ENCODE results near the gene YTHDC1.
"Not testable (repeated sequence)": the region's sequence is repeated elsewhere in the genome, so short reads cannot be mapped to it uniquely, and the experiment has no call there.

The YTHDC1 gene

GRCh38 chr4:68283714-68284113, 66.2 kb downstream of the YTHDC1 start:
- H3K79me2 ChIP-seq (ENCODE audit: insufficient read depth, low read depth): no peaks in the 10 kb centered on the region
- no peak for TF ChIP-seq CTCF (conservative IDR thresholded peaks at IDR 0.05; ENCODE audit: low read depth, low read length)
- no peak overlapping the region for H3K4me2 ChIP-seq

GRCh38 chr4:68283095-68283494, 66.8 kb downstream of the YTHDC1 start:
- H4K20me1 ChIP-seq (ENCODE audit: insufficient read depth): no peaks in the 10 kb centered on the region
- H3K4me2 ChIP-seq: no peak overlapping the region
- no peaks in the 10 kb centered on the region for H3K36me3 ChIP-seq (ENCODE audit: insufficient read depth)
- H3K4me3 ChIP-seq (IDR thresholded peaks at IDR 0.05; ENCODE audit: insufficient read depth, low read depth, low read length): no peak overlapping the region
- H3K9ac ChIP-seq: no peak overlapping the region
- no peak overlapping the region for H2AFZ ChIP-seq (ENCODE audit: low read depth)
- H3K79me2 ChIP-seq (ENCODE audit: insufficient read depth, low read depth): no peaks in the 10 kb centered on the region
- no peaks in the 10 kb centered on the region for H3K4me1 ChIP-seq (ENCODE audit: low read depth, poor library complexity, severe bottlenecking)
- no peak for TF ChIP-seq CTCF (conservative IDR thresholded peaks at IDR 0.05; ENCODE audit: low read depth, low read length)
- H3K27ac ChIP-seq: no peak overlapping the region
- H3K27me3 ChIP-seq (ENCODE audit: insufficient read depth, low read depth): no peaks in the 10 kb centered on the region

More at GRCh38 chr4:68283714-68284113, 66.2 kb downstream of the YTHDC1 start:
- H3K4me3 ChIP-seq (IDR thresholded peaks at IDR 0.05; ENCODE audit: insufficient read depth, low read depth, low read length): no peak overlapping the region
- H3K4me1 ChIP-seq (ENCODE audit: low read depth, poor library complexity, severe bottlenecking): no peaks in the 10 kb centered on the region
- H3K9ac ChIP-seq: no peak overlapping the region
- no peaks in the 10 kb centered on the region for H4K20me1 ChIP-seq (ENCODE audit: insufficient read depth)
- no peak overlapping the region for H2AFZ ChIP-seq (ENCODE audit: low read depth)
- no peaks in the 10 kb centered on the region for H3K27me3 ChIP-seq (ENCODE audit: insufficient read depth, low read depth)
- no peak overlapping the region for H3K27ac ChIP-seq
- H3K36me3 ChIP-seq (ENCODE audit: insufficient read depth): no peaks in the 10 kb centered on the region

GRCh38 chr4:68281796-68282740, 67.8 kb downstream of the YTHDC1 start:
- H3K9ac ChIP-seq; H3K27ac ChIP-seq; H3K27me3 ChIP-seq (ENCODE audit: insufficient read depth, low read depth); H3K4me2 ChIP-seq; H3K36me3 ChIP-seq (ENCODE audit: insufficient read depth); H2AFZ ChIP-seq (ENCODE audit: low read depth); H3K79me2 ChIP-seq (ENCODE audit: insufficient read depth, low read depth); H4K20me1 ChIP-seq (ENCODE audit: insufficient read depth); H3K4me3 ChIP-seq (IDR thresholded peaks at IDR 0.05; ENCODE audit: insufficient read depth, low read depth, low read length); H3K4me1 ChIP-seq (ENCODE audit: low read depth, poor library complexity, severe bottlenecking): not testable (repeated sequence)

- Histone ChIP-seq H2AFZ (ENCODE audit: low read depth) (no peak overlapping the region), H3K79me2 (ENCODE audit: insufficient read depth, low read depth) (no peaks in the 10 kb centered on the region), H3K9ac (no peak overlapping the region), H3K27ac (no peak overlapping the region), H3K4me3 (IDR thresholded peaks at IDR 0.05; ENCODE audit: insufficient read depth, low read depth, low read length) (no peak overlapping the region), H3K36me3 (ENCODE audit: insufficient read depth) (no peaks in the 10 kb centered on the region), H3K4me2 (no peak overlapping the region), H4K20me1 (ENCODE audit: insufficient read depth) (no peaks in the 10 kb centered on the region), H3K27me3 (ENCODE audit: insufficient read depth, low read depth) (no peaks in the 10 kb centered on the region), H3K4me1 (ENCODE audit: low read depth, poor library complexity, severe bottlenecking) (no peaks in the 10 kb centered on the region)
- no peak for TF ChIP-seq CTCF (conservative IDR thresholded peaks at IDR 0.05; ENCODE audit: low read depth, low read length)
Observed at GRCh38 chr4:68278029-68278428, 71.9 kb downstream of the YTHDC1 start.

DNA sequence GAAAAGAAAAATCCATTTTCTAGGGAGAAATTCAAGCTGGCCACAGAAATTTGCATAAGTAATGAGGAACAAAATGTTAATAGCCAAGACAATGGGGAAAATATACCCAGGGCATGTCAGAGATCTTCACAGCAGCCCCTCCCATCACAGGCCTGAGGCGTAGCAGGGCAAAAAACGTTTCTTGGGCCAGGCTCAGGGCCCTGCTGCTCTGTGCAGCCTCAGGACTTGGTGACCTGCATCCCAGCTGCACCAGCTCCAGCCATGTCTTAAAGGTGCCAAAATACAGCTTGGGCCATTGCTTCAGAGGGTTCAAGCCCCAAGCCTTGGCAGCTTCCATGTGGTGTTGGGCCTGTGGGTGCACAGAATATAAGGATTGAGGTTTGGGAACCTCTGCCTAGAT, 72.3 kb downstream of the YTHDC1 start:
- TF ChIP-seq CTCF (conservative IDR thresholded peaks at IDR 0.05; ENCODE audit: low read depth, low read length): no peak
- no peak overlapping the region for H2AFZ ChIP-seq (ENCODE audit: low read depth)

More for the DNA sequence above, 72.3 kb downstream of the YTHDC1 start:
- Histone ChIP-seq H3K4me1 (ENCODE audit: low read depth, poor library complexity, severe bottlenecking) (no peaks in the 10 kb centered on the region), H3K9ac (no peak overlapping the region), H3K4me3 (IDR thresholded peaks at IDR 0.05; ENCODE audit: insufficient read depth, low read depth, low read length) (no peak overlapping the region), H4K20me1 (ENCODE audit: insufficient read depth) (no peaks in the 10 kb centered on the region), H3K27ac (no peak overlapping the region), H3K27me3 (ENCODE audit: insufficient read depth, low read depth) (no peaks in the 10 kb centered on the region), H3K4me2 (no peak overlapping the region), H3K79me2 (ENCODE audit: insufficient read depth, low read depth) (no peaks in the 10 kb centered on the region), H3K36me3 (ENCODE audit: insufficient read depth) (no peaks in the 10 kb centered on the region)

Measured in KMS-11 (cell line).